K562 (cell line): Measurements from ENCODE around the gene PINK1. TPM values are rescaled to one million over a fixed set of nuclear protein-coding genes. Genes with fewer than 3 reads are reported as not detected.

Source experiments
- BACH1 ChIP-seq: fragments of 200-800 bp; sonication (Bioruptor generic); IDR thresholded peaks from 2 replicates; pipeline ENCODE4 v1.6.1; 2016; ENCODE audit warnings: missing genetic modification characterization, missing compliant biosample characterization
- FIP1L1 ChIP-seq: fragments of 200-400 bp; formaldehyde crosslinking; IDR thresholded peaks from 2 replicates; pipeline ENCODE4 v1.6.1; 2018; ENCODE audit warnings: mild to moderate bottlenecking, low read depth, low read length; ENCODE audit not compliant: poor library complexity, severe bottlenecking
- FUS ChIP-seq: fragments of 200-400 bp; formaldehyde crosslinking; optimal IDR thresholded peaks from 2 replicates; pipeline ENCODE3; 2017; ENCODE audit warnings: low read depth, low read length
- HCFC1 ChIP-seq: IDR thresholded peaks from 2 replicates; pipeline ENCODE4 v1.6.1; 2012; ENCODE audit warnings: low read depth, low read length, improper control_type of control experiment
- HDGF ChIP-seq: fragments of 450-650 bp; IDR thresholded peaks from 2 replicates; pipeline ENCODE4 v1.6.1; 2016
- KLF10 ChIP-seq: fragments of 250-450 bp; sonication (Bioruptor Pico); IDR thresholded peaks from 2 replicates; pipeline ENCODE4 v1.6.1; 2021; ENCODE audit warnings: matching md5 sums
- LARP7 ChIP-seq: fragments of 450-650 bp; IDR thresholded peaks from 2 replicates; pipeline ENCODE4 v1.6.1; 2016
- NFIX ChIP-seq: fragments of 250-450 bp; sonication (Bioruptor Pico); IDR thresholded peaks from 2 replicates; pipeline ENCODE4 v1.4.0; 2020; ENCODE audit warnings: low read depth, mild to moderate bottlenecking, moderate library complexity
- PHB2 ChIP-seq: fragments of 450-650 bp; IDR thresholded peaks from 2 replicates; pipeline ENCODE4 v1.6.1; 2017; ENCODE audit warnings: low read depth
- PURB ChIP-seq: sonication (generic); formaldehyde crosslinking; IDR thresholded peaks from 2 replicates; pipeline ENCODE4 v1.9.0; 2021; ENCODE audit warnings: low read depth, mild to moderate bottlenecking, missing genetic modification reagents
- SIRT6 ChIP-seq: IDR thresholded peaks from one replicate; pipeline ENCODE4 v1.6.1; 2012; ENCODE audit warnings: low read depth, mild to moderate bottlenecking, control low read depth, inconsistent platforms, low read length, moderate library complexity
- TAF7 ChIP-seq: fragments of 450-650 bp; IDR thresholded peaks from 2 replicates; pipeline ENCODE4 v1.6.1; 2016; ENCODE audit warnings: missing genetic modification characterization, missing compliant biosample characterization
- ZNF175 ChIP-seq: fragments of 200-800 bp; sonication (Bioruptor generic); IDR thresholded peaks from 2 replicates; pipeline ENCODE4 v1.6.1; 2016; ENCODE audit warnings: low read depth, mild to moderate bottlenecking, missing genetic modification characterization, missing compliant biosample characterization
- ZNF239 ChIP-seq: fragments of 250-450 bp; sonication (Bioruptor Pico); IDR thresholded peaks from 2 replicates; pipeline ENCODE4 v1.4.0; 2020; ENCODE audit warnings: mild to moderate bottlenecking
- ZNF699 ChIP-seq: fragments of 250-450 bp; sonication (Bioruptor Pico); IDR thresholded peaks from 2 replicates; pipeline ENCODE4 v1.8.0; 2021; ENCODE audit warnings: mild to moderate bottlenecking, moderate library complexity; ENCODE audit not compliant: insufficient replicate concordance
- ZNF77 ChIP-seq: fragments of 250-450 bp; sonication (Bioruptor Pico); IDR thresholded peaks from 2 replicates; pipeline ENCODE4 v1.5.0; 2020
- polyA plus RNA-seq, 8 experiments: library from polyadenylated mRNA; depleted of rRNA in 4 of 8; stranded (reverse) in 5 of 8; unstranded in 3 of 8; fragments of >200 nt; fragmentation: Nextera tagmentation in 2 of 8; fragmentation: Illumina TruSeq in 1 of 8; extraction: Ambion mirVana in 2 of 8; extraction: Trizol in 1 of 8; gene quantifications; 2 replicates each; pipeline versions ENCODE4 v1.2.1 to v1.2.3, GENCODE V29; 2011 to 2014; ENCODE audit warnings: inconsistent platforms in 1 of 8, missing spikeins in 1 of 8
- total RNA-seq, 7 experiments: library from RNA; depleted of rRNA in 6 of 7; stranded (reverse); fragments of >200 nt in 6 of 7; fragmentation: Illumina TruSeq in 2 of 7; extraction: Trizol in 2 of 7; gene quantifications; 2 replicates each; pipeline versions ENCODE4 v1.2.1 to v1.2.3, GENCODE V29; 2011 to 2021; ENCODE audit warnings: low replicate concordance in 1 of 7
- TF ChIP-seq, protein P1 (sequence below): sonication (generic); formaldehyde crosslinking; IDR thresholded peaks from 2 replicates; pipeline ENCODE4 v1.8.1; 2023; ENCODE audit warnings: mild to moderate bottlenecking, missing genetic modification reagents
- TF ChIP-seq, protein P2 (sequence below): fragments of 450-650 bp; IDR thresholded peaks from one replicate; pipeline ENCODE4 v1.6.1; 2018; ENCODE audit warnings: mild to moderate bottlenecking, moderate library complexity; ENCODE audit not compliant: partially characterized antibody
- TF ChIP-seq, protein P3 (sequence below): fragments of 450-650 bp; formaldehyde crosslinking; IDR thresholded peaks from 2 replicates; pipeline ENCODE4 v1.4.0; 2020; ENCODE audit warnings: mild to moderate bottlenecking, moderate library complexity
- TF ChIP-seq, protein P4 (sequence below): IDR thresholded peaks from 3 replicates; pipeline ENCODE4 v1.6.1; 2011; ENCODE audit warnings: borderline replicate concordance, mild to moderate bottlenecking, moderate library complexity; ENCODE audit not compliant: insufficient read length; ENCODE audit errors: extremely low read depth
- TF ChIP-seq, protein P5 (sequence below), 2 experiments: IDR thresholded peaks; 2 replicates each; pipeline ENCODE4 v1.6.1; 2012; ENCODE audit warnings: improper control_type of control experiment in 2 of 2, low read depth in 2 of 2, low read length in 2 of 2, borderline replicate concordance in 1 of 2

The PINK1 gene
- total and polyA plus RNA-seq, 9 of the 15 experiments (the other 6 are each of a cell fraction or from before 2014, with no cell fraction given): 1.5 to 11.3 (median 6.8) TPM

DNA sequence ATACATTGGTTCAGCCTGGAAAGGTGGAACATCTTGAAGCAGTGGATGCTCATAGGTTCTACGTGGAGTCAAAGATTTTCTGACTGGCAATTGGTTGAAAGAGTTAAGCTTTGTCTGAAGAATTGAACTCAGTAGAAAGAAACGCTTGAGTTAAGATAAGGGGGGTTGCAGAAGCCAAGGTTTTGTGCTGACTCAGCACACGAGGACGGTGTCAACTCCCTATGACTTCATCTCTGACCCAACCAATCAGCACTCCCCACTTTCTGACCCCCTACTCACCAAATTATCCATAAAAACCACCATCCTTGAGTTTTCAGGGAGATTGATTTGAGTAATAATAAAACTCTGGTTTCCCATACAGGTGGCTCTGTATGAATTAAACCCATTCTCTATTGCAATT, 2.5 kb upstream of the PINK1 start (continued):
- TF ChIP-seq ZNF175 (CRISPR knock-in tag) (no peak), TAF7 (tag) (no peak), ZNF239 (CRISPR knock-in tag) (no peak), BACH1 (tag) (peak; percentile 91), FUS (no peak), PHB2 (no peak), HDGF (no peak), NFIX (CRISPR knock-in tag) (no peak), ZNF77 (CRISPR knock-in tag) (no peak), KLF10 (CRISPR knock-in tag) (no peak), LARP7 (no peak), ZNF699 (CRISPR knock-in tag) (no peak), PURB (CRISPR knock-in tag) (no peak), HCFC1 (no peak), FIP1L1 (no peak), SIRT6 (no peak)
- TF ChIP-seq, protein P1, sequence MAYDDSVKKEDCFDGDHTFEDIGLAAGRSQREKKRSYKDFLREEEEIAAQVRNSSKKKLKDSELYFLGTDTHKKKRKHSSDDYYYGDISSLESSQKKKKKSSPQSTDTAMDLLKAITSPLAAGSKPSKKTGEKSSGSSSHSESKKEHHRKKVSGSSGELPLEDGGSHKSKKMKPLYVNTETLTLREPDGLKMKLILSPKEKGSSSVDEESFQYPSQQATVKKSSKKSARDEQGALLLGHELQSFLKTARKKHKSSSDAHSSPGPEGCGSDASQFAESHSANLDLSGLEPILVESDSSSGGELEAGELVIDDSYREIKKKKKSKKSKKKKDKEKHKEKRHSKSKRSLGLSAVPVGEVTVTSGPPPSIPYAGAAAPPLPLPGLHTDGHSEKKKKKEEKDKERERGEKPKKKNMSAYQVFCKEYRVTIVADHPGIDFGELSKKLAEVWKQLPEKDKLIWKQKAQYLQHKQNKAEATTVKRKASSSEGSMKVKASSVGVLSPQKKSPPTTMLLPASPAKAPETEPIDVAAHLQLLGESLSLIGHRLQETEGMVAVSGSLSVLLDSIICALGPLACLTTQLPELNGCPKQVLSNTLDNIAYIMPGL: no peak
- TF ChIP-seq, protein P2, sequence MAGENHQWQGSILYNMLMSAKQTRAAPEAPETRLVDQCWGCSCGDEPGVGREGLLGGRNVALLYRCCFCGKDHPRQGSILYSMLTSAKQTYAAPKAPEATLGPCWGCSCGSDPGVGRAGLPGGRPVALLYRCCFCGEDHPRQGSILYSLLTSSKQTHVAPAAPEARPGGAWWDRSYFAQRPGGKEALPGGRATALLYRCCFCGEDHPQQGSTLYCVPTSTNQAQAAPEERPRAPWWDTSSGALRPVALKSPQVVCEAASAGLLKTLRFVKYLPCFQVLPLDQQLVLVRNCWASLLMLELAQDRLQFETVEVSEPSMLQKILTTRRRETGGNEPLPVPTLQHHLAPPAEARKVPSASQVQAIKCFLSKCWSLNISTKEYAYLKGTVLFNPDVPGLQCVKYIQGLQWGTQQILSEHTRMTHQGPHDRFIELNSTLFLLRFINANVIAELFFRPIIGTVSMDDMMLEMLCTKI: no peak
- TF ChIP-seq, protein P3, sequence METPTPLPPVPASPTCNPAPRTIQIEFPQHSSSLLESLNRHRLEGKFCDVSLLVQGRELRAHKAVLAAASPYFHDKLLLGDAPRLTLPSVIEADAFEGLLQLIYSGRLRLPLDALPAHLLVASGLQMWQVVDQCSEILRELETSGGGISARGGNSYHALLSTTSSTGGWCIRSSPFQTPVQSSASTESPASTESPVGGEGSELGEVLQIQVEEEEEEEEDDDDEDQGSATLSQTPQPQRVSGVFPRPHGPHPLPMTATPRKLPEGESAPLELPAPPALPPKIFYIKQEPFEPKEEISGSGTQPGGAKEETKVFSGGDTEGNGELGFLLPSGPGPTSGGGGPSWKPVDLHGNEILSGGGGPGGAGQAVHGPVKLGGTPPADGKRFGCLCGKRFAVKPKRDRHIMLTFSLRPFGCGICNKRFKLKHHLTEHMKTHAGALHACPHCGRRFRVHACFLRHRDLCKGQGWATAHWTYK (CRISPR knock-in tag): no peak
- TF ChIP-seq, protein P4, sequence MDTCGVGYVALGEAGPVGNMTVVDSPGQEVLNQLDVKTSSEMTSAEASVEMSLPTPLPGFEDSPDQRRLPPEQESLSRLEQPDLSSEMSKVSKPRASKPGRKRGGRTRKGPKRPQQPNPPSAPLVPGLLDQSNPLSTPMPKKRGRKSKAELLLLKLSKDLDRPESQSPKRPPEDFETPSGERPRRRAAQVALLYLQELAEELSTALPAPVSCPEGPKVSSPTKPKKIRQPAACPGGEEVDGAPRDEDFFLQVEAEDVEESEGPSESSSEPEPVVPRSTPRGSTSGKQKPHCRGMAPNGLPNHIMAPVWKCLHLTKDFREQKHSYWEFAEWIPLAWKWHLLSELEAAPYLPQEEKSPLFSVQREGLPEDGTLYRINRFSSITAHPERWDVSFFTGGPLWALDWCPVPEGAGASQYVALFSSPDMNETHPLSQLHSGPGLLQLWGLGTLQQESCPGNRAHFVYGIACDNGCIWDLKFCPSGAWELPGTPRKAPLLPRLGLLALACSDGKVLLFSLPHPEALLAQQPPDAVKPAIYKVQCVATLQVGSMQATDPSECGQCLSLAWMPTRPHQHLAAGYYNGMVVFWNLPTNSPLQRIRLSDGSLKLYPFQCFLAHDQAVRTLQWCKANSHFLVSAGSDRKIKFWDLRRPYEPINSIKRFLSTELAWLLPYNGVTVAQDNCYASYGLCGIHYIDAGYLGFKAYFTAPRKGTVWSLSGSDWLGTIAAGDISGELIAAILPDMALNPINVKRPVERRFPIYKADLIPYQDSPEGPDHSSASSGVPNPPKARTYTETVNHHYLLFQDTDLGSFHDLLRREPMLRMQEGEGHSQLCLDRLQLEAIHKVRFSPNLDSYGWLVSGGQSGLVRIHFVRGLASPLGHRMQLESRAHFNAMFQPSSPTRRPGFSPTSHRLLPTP: no peak
- TF ChIP-seq, protein P5, sequence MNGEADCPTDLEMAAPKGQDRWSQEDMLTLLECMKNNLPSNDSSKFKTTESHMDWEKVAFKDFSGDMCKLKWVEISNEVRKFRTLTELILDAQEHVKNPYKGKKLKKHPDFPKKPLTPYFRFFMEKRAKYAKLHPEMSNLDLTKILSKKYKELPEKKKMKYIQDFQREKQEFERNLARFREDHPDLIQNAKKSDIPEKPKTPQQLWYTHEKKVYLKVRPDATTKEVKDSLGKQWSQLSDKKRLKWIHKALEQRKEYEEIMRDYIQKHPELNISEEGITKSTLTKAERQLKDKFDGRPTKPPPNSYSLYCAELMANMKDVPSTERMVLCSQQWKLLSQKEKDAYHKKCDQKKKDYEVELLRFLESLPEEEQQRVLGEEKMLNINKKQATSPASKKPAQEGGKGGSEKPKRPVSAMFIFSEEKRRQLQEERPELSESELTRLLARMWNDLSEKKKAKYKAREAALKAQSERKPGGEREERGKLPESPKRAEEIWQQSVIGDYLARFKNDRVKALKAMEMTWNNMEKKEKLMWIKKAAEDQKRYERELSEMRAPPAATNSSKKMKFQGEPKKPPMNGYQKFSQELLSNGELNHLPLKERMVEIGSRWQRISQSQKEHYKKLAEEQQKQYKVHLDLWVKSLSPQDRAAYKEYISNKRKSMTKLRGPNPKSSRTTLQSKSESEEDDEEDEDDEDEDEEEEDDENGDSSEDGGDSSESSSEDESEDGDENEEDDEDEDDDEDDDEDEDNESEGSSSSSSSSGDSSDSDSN (IDR thresholded peaks at IDR 0.05; ENCODE audit: borderline replicate concordance in 1 of 2, low read depth in 2 of 2, low read length in 2 of 2): no peak
